T-helper 1 cell (primary cell): ENCODE data around the gene BCAS1.
"Not testable (repeated sequence)": the region's sequence is repeated elsewhere in the genome, so short reads cannot be mapped to it uniquely, and the experiment has no call there.

Experiments
- DNase-seq, 5 donors: peaks; one replicate each; pipeline ENCODE4 v3.0.0-alpha.2; 2012 to 2020

BCAS1 gene

DNA sequence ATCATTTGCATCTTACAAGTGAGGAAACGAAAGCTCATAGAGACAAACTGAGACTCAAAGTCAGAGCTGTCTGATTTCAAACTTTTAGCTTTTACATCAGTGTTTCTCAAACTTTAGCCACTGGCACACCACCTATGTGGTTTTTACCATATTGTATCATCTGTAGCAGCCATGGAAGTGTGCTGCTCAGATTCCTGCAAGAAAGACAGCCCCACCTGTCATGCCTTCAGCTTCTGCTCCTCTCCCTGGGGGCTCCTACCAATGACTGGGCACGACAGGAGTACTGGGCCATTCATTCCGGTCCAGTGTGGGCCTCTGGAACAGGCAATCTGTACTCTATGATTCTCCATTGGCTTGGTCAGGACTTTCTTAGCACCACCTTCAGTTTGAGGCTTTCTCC, 87.0 kb downstream of the BCAS1 start:
- DNase-seq: no peak

DNA sequence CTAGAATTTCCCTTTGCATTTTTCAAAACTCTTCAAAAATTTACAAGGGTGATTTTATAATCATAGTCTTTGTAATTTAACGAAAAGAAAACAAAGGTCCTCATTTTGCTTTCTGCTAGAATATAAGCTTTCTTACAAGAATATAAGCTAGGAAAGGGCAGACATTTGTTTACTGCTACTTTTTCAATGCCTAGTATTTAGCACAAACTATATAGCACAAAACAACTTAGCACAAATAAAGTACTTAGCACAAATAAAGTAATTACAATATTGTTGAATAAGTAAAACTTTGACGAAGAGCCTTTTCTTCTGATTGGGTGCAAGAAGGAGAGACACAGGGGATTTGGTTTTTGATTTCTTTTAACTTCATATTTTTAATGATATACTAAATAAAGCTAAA, 87.8 kb downstream of the BCAS1 start:
- no peak for DNase-seq

DNA sequence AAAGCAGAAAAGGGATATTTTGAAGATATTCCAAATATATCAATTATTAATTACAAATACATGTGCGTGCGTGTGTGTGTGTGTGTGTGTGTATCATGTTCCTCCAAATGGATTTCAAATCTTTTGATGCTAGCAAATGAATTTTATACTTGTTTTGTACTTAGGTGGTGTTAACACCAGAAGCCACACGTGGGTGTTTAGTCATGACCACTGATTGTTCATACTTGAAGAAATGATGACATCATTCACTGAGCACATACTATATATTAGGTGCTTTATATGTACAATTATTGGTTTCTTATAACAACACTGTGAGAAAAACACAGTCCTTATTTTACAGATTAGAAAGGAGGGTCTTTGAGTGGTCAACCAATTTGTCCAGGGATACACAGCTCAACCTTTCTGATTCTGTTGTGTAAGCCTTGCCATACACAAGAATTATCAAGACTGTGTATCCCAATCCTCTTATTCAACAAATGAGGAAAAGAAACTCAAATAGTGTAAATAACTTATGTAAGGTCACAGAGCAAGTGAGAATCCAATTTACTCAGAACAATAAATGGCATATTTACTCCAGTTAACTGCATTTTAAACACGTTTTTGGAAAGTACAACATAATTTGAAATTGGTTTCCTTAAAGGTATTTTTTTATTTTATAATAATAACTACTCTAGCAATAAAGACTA, 88.5 kb downstream of the BCAS1 start:
- DNase-seq: no peak

GRCh38 chr20:53981130-53981529, 89.3 kb downstream of the BCAS1 start:
- DNase-seq: no peak

GRCh38 chr20:53980031-53980465, 90.3 kb downstream of the BCAS1 start:
- DNase-seq: no peak

DNA sequence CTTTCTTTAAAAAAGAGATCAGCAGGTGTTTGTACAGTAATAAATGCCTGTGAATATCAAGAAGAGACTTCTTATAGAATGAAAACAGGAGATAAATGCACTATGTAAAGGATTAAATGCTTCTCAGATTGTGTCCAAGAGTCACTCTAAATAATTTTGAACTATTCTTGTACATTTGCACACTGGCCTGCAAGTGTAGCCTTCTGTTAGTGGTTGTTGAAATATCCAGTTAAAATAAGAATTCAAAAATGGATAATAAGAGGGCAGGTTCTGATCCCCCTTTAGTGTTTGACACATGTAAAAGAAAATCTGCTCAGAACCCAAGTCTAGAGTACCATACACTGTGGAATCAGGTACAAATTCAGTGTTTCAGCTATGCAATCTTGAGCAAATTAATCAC, 91.9 kb downstream of the BCAS1 start:
- DNase-seq: no peak

- DNase-seq: no peak
These were observed 93.0 kb downstream of the BCAS1 start for GRCh38 chr20:53977391-53977790.

GRCh38 chr20:53975761-53976160, 94.6 kb downstream of the BCAS1 start:
- no peak for DNase-seq

GRCh38 chr20:53974785-53975555, 95.4 kb downstream of the BCAS1 start:
- no peak for DNase-seq

- DNase-seq: not testable (repeated sequence)
These were observed 96.5 kb downstream of the BCAS1 start for GRCh38 chr20:53973882-53974281.

GRCh38 chr20:53972179-53972578, 98.2 kb downstream of the BCAS1 start:
- DNase-seq: no peak

- no peak for DNase-seq
These were observed 99.2 kb downstream of the BCAS1 start for GRCh38 chr20:53971096-53971683.

DNA sequence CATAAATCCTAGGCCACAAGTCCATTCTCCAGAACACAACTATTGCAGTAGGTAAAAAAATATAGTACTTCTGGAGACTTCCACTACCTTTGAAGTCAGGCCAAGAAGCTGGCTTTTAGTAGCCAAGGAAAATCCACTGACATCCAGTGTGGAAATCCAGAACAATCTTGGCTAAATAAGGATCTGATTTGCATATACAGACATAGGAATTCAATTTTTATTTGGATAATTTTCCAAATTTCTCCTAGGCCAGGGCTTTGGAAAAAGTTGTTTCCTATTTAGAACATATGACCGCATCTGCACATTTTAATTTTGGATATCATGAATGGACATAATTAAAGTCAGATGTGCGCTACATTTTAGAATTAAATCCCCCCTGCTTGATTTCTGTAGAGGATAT, 100.2 kb downstream of the BCAS1 start:
- DNase-seq: no peak

GRCh38 chr20:53967527-53967926, 102.9 kb downstream of the BCAS1 start:
- DNase-seq: no peak

GRCh38 chr20:53966774-53967398, 103.5 kb downstream of the BCAS1 start:
- no peak for DNase-seq

DNA sequence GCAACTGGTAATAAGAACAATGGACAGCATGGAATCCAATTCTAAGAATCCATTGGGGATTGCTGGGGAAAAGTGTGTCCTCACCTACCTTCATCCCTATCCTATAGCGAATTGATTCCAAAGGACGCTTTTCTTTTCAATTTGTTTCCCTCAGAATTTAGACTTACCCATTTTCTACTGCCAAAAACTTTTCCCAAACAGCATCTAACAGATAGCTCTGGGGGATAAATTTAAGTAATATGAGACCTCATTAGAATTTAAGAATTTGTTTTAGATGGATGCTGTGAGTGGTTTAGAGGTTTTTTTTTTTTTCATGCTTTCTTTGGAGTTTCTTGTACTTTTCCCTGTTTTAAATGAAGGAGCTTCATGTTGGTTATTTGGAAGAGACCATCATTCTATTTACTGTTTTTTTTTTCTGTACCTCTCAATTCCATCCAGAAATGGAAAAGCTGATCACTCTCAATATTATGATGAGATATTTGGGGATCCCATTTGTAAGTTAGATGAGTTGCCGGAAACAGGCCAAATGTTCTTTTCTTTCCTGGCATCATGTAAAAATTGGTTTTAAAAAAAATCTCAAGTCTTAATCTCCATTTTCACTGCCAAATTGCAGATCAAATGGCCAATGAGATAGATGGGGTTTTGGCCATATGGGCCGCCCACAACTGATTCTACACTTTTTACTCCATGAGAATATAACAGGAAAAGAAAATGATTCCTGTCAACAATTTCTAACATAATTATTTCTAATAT, 105.7 kb downstream of the BCAS1 start:
- DNase-seq: no peak

DNA sequence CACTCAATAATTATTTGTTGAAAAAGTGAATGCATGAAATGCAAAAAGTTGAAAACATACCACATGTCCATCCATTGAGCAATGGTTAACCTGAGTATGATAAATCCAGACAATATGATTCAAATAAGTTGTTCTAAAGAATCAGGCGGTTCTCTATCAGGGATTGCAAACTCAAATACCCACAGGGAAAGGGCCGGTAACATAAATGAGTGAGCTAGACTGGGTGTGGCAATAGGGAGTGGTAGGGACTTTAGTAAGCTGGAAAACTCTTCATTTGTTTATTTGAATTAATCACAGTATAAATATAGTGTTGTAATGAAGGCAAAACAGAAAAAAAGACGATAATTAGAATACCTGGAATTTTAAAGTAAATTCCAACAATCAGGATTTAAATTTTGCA, 106.3 kb downstream of the BCAS1 start:
- no peak for DNase-seq

- no peak for DNase-seq
These were observed 106.8 kb downstream of the BCAS1 start for GRCh38 chr20:53963635-53964034.

DNA sequence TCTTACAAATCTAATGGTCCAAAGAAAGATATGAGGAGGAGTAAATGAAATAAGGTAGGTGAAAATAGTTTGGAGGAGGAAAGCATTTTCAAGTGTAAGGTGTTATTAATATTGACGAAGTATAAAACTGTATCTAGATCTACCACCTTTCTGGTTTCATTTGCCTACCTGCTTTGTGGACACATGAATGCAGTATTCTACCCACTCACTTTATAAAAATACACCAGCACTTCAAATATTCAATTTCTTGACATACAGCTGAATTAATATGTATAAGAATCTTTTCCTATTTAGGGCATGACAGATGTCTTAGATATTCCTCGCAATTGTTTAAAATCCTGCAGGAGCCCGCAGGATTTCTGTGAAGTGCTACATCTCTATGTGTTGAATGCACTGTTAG, 108.0 kb downstream of the BCAS1 start:
- DNase-seq: no peak

GRCh38 chr20:53961527-53961926, 108.9 kb downstream of the BCAS1 start:
- peak in 1 of 5 donors; percentile 15 for DNase-seq

- no peak for DNase-seq
These were observed 109.7 kb downstream of the BCAS1 start for GRCh38 chr20:53960579-53961272.

- no peak for DNase-seq
These were observed 110.3 kb downstream of the BCAS1 start for GRCh38 chr20:53959911-53960578.
